Stimulated activated CD4-positive, alpha-beta T cell treated with anti-CD3 and anti-CD28 coated beads, Interleukin-12 subunit alpha, Interleukin-12 subunit beta, amount 100 ng/mL, for 24 hours (primary cell): ENCODE results near the gene CDH4.
"Not testable (repeated sequence)": the region's sequence is repeated elsewhere in the genome, so short reads cannot be mapped to it uniquely, and the experiment has no call there.

ENCODE experiments used
- DNase-seq, 2 experiments: peaks; one replicate each; pipeline ENCODE4 v3.0.0-alpha.2; 2020; ENCODE audit warnings: low read depth in 2 of 2

Gene CDH4

GRCh38 chr20:61976263-61976643, 724.2 kb downstream of the CDH4 start:
- no peak for DNase-seq

- DNase-seq = no peak
These were observed 724.8 kb downstream of the CDH4 start for GRCh38 chr20:61976644-61977418.

GRCh38 chr20:61977419-61977786, 725.3 kb downstream of the CDH4 start:
- DNase-seq = no peak

- DNase-seq = no peak
These were observed 726.4 kb downstream of the CDH4 start for GRCh38 chr20:61978491-61978890.

- no peak for DNase-seq
These were observed 727.0 kb downstream of the CDH4 start for GRCh38 chr20:61979090-61979489.

GRCh38 chr20:61979701-61980635, 727.9 kb downstream of the CDH4 start:
- no peak for DNase-seq

- DNase-seq = no peak
These were observed 728.9 kb downstream of the CDH4 start for GRCh38 chr20:61980647-61981583.

- not testable (repeated sequence) for DNase-seq
These were observed 729.6 kb downstream of the CDH4 start for GRCh38 chr20:61981691-61982090.

- DNase-seq = no peak
These were observed 730.3 kb downstream of the CDH4 start for GRCh38 chr20:61982191-61982950.

- DNase-seq = no peak
These were observed 730.9 kb downstream of the CDH4 start for GRCh38 chr20:61982951-61983315.

GRCh38 chr20:61983965-61984364, 731.9 kb downstream of the CDH4 start:
- no peak for DNase-seq

- not testable (repeated sequence) for DNase-seq
These were observed 732.4 kb downstream of the CDH4 start for GRCh38 chr20:61984431-61984830.

GRCh38 chr20:61985096-61985495, 733.0 kb downstream of the CDH4 start:
- no peak for DNase-seq

- DNase-seq = no peak
These were observed 734.8 kb downstream of the CDH4 start for GRCh38 chr20:61986762-61987321.

GRCh38 chr20:61988665-61989064, 736.6 kb downstream of the CDH4 start:
- no peak for DNase-seq

- DNase-seq = no peak
These were observed 737.7 kb downstream of the CDH4 start for GRCh38 chr20:61989741-61990140.
